NB4 (cell line): ENCODE results near the gene FUT8.

ENCODE experiments used
- MYC ChIP-seq: IDR thresholded peaks from 2 replicates; pipeline ENCODE4 v1.6.1; 2011; ENCODE audit warnings: low read depth, low read length
- POLR2A ChIP-seq: IDR thresholded peaks from 2 replicates; pipeline ENCODE4 v1.6.1; 2011; ENCODE audit warnings: mild to moderate bottlenecking; ENCODE audit not compliant: insufficient read length; ENCODE audit errors: extremely low read depth
- TF ChIP-seq, protein P1 (sequence below): IDR thresholded peaks from one replicate; pipeline ENCODE4 v1.5.1; 2012; ENCODE audit warnings: low read depth, low read length
- TF ChIP-seq, protein P2 (sequence below): IDR thresholded peaks from 2 replicates; pipeline ENCODE4 v1.6.1; 2011; ENCODE audit warnings: low read depth, low read length

DNA sequence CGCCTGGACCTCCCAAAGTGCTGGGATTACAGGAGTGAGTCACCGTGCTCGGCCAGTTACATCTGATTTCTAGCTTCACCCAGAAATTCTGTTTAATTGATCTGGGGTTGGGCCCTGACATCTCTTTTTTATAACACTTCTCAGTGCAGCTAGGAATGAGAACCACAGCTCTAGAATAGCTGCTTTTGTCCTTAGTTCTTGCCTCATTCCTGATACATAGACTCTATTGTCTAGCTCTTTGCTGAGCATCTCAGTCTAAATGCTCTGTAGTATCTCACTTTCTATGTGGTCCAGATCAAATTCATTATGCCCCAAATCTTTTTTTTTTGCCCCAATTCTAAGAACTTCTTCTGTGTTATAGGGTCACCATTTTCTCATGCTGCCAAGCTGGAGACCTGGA is 29.9 kb upstream of the FUT8 start:
- TF ChIP-seq, protein P1, sequence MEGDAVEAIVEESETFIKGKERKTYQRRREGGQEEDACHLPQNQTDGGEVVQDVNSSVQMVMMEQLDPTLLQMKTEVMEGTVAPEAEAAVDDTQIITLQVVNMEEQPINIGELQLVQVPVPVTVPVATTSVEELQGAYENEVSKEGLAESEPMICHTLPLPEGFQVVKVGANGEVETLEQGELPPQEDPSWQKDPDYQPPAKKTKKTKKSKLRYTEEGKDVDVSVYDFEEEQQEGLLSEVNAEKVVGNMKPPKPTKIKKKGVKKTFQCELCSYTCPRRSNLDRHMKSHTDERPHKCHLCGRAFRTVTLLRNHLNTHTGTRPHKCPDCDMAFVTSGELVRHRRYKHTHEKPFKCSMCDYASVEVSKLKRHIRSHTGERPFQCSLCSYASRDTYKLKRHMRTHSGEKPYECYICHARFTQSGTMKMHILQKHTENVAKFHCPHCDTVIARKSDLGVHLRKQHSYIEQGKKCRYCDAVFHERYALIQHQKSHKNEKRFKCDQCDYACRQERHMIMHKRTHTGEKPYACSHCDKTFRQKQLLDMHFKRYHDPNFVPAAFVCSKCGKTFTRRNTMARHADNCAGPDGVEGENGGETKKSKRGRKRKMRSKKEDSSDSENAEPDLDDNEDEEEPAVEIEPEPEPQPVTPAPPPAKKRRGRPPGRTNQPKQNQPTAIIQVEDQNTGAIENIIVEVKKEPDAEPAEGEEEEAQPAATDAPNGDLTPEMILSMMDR = no peak
- TF ChIP-seq POLR2A = no peak
- TF ChIP-seq, protein P2, sequence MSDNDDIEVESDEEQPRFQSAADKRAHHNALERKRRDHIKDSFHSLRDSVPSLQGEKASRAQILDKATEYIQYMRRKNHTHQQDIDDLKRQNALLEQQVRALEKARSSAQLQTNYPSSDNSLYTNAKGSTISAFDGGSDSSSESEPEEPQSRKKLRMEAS = no peak
- no peak for TF ChIP-seq MYC
